Skeletal muscle satellite cell (primary cell): ENCODE measurements around the gene WNT2B. TPM values are rescaled to one million over a fixed set of nuclear protein-coding genes. Genes with fewer than 3 reads are reported as not detected.
"Not testable (repeated sequence)": the region's sequence is repeated elsewhere in the genome, so short reads cannot be mapped to it uniquely, and the experiment has no call there.

ENCODE experiments used
- H3K27me3 ChIP-seq: 2 replicates; pipeline ENCODE4 v1.7.0; 2013; ENCODE audit warnings: low read length; ENCODE audit not compliant: control insufficient read depth, insufficient read depth
- H3K36me3 ChIP-seq: 2 replicates; pipeline ENCODE4 v1.7.0; 2013; ENCODE audit warnings: mild to moderate bottlenecking, control low read depth, low read length; ENCODE audit not compliant: insufficient read depth
- H3K4me1 ChIP-seq: 2 replicates; pipeline ENCODE4 v1.7.0; 2013; ENCODE audit warnings: low read length; ENCODE audit not compliant: control insufficient read depth, insufficient read depth
- H3K4me2 ChIP-seq: 2 replicates; pipeline ENCODE4 v1.7.0; 2013; ENCODE audit warnings: mild to moderate bottlenecking, low read length
- H3K4me3 ChIP-seq: 2 replicates; pipeline ENCODE4 v1.7.0; 2013; ENCODE audit warnings: low read length
- H3K9ac ChIP-seq: 2 replicates; pipeline ENCODE4 v1.7.0; 2013; ENCODE audit warnings: mild to moderate bottlenecking, low read depth, low read length, moderate library complexity
- H3K9me3 ChIP-seq: replicated peaks from 2 replicates; pipeline ENCODE4 v1.7.0; 2013; ENCODE audit warnings: mild to moderate bottlenecking, control low read depth, low read length
- total RNA-seq: library from RNA; depleted of rRNA; stranded (reverse); fragments of >200 nt; gene quantifications from 2 replicates; pipeline ENCODE4 v1.2.3, GENCODE V29; 2012; rRNA removed

The WNT2B gene
- 0.87 and 1.3 TPM in 2 replicates for total RNA-seq

GRCh38 chr1:112508278-112509004 lies at the start of gene WNT2B:
TSS of gene WNT2B (plus strand) at chr1:112508965. CDS start at chr1:112509263, 298 bp downstream.
- peaks cover 43% of the 10 kb centered on the region for H3K27me3 ChIP-seq
- H3K9me3 ChIP-seq = no peaks in the 10 kb centered on the region
- H3K4me3 ChIP-seq = peak within 1 kb of the TSS; percentile 76
- H3K4me2 ChIP-seq = peak within 1 kb of the TSS; percentile 84
- H3K36me3 ChIP-seq = no peaks in the 10 kb centered on the region
- peaks cover 20% of the 10 kb centered on the region for H3K4me1 ChIP-seq
- peak within 1 kb of the TSS; percentile 44 for H3K9ac ChIP-seq

DNA sequence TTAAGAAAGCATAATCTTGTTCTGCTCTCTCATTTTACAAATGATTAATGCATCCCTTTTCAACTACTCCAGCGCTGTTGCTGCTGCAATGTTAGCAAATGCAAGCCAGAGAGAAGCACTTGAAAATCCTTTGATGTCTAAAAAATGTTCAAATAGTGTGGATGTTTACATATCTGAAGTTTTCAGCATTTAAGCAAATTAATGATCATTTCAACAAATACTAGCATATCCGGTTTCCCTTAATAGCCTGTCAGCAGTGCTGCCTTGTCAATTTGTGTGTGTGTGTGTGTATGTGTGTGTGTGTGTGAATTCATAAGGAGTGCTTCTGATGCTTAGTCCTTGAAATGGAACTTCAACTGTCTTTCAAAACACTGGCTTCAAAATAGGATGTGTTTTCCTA lies 48.1 kb upstream of the WNT2B start:
- Histone ChIP-seq H3K4me2 (no peak overlapping the region), H3K4me3 (no peak overlapping the region), H3K4me1 (peaks cover 61% of the 10 kb centered on the region), H3K27me3 (no peaks in the 10 kb centered on the region), H3K36me3 (peaks cover 30% of the 10 kb centered on the region), H3K9ac (no peak overlapping the region), H3K9me3 (no peaks in the 10 kb centered on the region)

GRCh38 chr1:112461200-112461871 lies 47.4 kb upstream of the WNT2B start:
- Histone ChIP-seq H3K4me2 (peak overlapping the region; percentile 5), H3K4me1 (peaks cover 60% of the 10 kb centered on the region), H3K4me3 (no peak overlapping the region), H3K27me3 (no peaks in the 10 kb centered on the region), H3K9me3 (no peaks in the 10 kb centered on the region), H3K36me3 (peaks cover 22% of the 10 kb centered on the region), H3K9ac (no peak overlapping the region)

- Histone ChIP-seq H3K36me3 (peaks cover 14% of the 10 kb centered on the region), H3K4me3 (no peak overlapping the region), H3K4me2 (no peak overlapping the region), H3K9me3 (no peaks in the 10 kb centered on the region), H3K9ac (no peak overlapping the region), H3K4me1 (peaks cover 52% of the 10 kb centered on the region), H3K27me3 (no peaks in the 10 kb centered on the region)
Observed at GRCh38 chr1:112462953-112463279, 45.8 kb upstream of the WNT2B start.

DNA sequence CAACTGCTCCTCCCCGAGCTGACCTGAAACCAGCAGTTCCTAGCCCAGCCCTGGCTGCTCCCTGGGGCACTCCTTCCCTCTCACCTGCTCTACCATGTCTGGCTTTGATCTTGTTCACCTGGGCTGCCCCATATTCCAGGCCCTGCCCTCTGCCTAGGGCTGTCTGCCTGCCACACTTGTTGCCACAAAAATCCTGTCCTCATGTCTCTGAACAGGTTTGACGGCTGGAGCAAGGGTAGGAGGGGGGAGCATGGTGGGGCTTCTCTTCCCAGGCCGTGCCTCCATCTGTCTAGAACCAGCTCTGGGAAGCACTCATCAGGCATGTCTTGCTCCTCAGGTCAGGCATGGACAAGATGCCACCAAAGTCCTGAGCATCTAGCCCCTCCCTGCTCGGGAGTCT lies 44.3 kb upstream of the WNT2B start:
- Histone ChIP-seq H3K36me3 (peaks cover 5% of the 10 kb centered on the region), H3K4me2 (no peak overlapping the region), H3K4me3 (no peak overlapping the region), H3K4me1 (peaks cover 44% of the 10 kb centered on the region), H3K27me3 (no peaks in the 10 kb centered on the region), H3K9me3 (no peaks in the 10 kb centered on the region), H3K9ac (no peak overlapping the region)

- H3K36me3 ChIP-seq = no peaks in the 10 kb centered on the region
- no peak overlapping the region for H3K4me3 ChIP-seq
- H3K27me3 ChIP-seq = no peaks in the 10 kb centered on the region
- peak overlapping the region; percentile 81 for H3K4me2 ChIP-seq
- H3K9ac ChIP-seq = peak overlapping the region; percentile 73
- H3K9me3 ChIP-seq = no peaks in the 10 kb centered on the region
- peaks cover 42% of the 10 kb centered on the region for H3K4me1 ChIP-seq
Observed at GRCh38 chr1:112465122-112465521, 43.6 kb upstream of the WNT2B start.

- H3K9ac ChIP-seq = peak overlapping the region; percentile 73
- H3K4me3 ChIP-seq = peak overlapping the region; percentile 58
- H3K9me3 ChIP-seq = no peaks in the 10 kb centered on the region
- peak overlapping the region; percentile 81 for H3K4me2 ChIP-seq
- H3K36me3 ChIP-seq = no peaks in the 10 kb centered on the region
- peaks cover 32% of the 10 kb centered on the region for H3K4me1 ChIP-seq
- H3K27me3 ChIP-seq = no peaks in the 10 kb centered on the region
Observed at GRCh38 chr1:112466078-112466660, 42.6 kb upstream of the WNT2B start.

- not testable (repeated sequence) for H3K4me3 ChIP-seq, H3K36me3 ChIP-seq, H3K9me3 ChIP-seq, H3K4me2 ChIP-seq, H3K27me3 ChIP-seq, H3K9ac ChIP-seq
- H3K4me1 ChIP-seq = peaks cover 15% of the 10 kb centered on the region
Observed at GRCh38 chr1:112470324-112470723, 38.4 kb upstream of the WNT2B start.

GRCh38 chr1:112470966-112471365 lies 37.8 kb upstream of the WNT2B start:
- no peak overlapping the region for H3K4me2 ChIP-seq
- H3K27me3 ChIP-seq = no peaks in the 10 kb centered on the region
- peaks cover 9% of the 10 kb centered on the region for H3K4me1 ChIP-seq
- H3K4me3 ChIP-seq = no peak overlapping the region
- H3K9ac ChIP-seq = no peak overlapping the region
- no peaks in the 10 kb centered on the region for H3K9me3 ChIP-seq
- no peaks in the 10 kb centered on the region for H3K36me3 ChIP-seq

DNA sequence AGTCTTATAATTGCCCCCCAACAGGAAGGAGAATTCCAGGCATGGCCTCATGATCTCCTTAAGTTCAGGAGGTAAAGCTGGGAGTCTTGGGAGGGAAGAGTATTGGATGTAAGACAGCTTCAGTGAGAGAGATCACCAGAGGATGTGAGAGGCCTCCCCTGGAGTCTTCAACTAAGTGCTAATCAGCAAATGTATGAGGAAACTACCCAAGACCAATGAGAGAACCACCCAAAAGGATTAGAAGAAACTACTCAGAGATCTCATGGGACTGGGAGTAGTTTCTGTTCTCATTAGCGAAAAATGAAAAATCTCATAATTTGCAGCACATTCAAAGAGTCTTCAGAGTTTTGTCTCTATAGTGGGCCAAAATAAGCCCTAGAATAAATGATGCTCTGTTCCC lies 36.6 kb upstream of the WNT2B start:
- Histone ChIP-seq H3K36me3 (no peaks in the 10 kb centered on the region), H3K9ac (no peak overlapping the region), H3K4me2 (no peak overlapping the region), H3K27me3 (no peaks in the 10 kb centered on the region), H3K9me3 (peaks cover 5% of the 10 kb centered on the region), H3K4me1 (no peaks in the 10 kb centered on the region), H3K4me3 (no peak overlapping the region)

- no peak overlapping the region for H3K4me2 ChIP-seq
- H3K4me3 ChIP-seq = no peak overlapping the region
- H3K9ac ChIP-seq = no peak overlapping the region
- peaks cover 12% of the 10 kb centered on the region for H3K9me3 ChIP-seq
- H3K27me3 ChIP-seq = no peaks in the 10 kb centered on the region
- no peaks in the 10 kb centered on the region for H3K36me3 ChIP-seq
- H3K4me1 ChIP-seq = no peaks in the 10 kb centered on the region
Observed at GRCh38 chr1:112477550-112477949, 31.2 kb upstream of the WNT2B start.
